Measurements from ENCODE around the gene INPP5A. TPM values are rescaled to one million over a fixed set of nuclear protein-coding genes. Genes with fewer than 3 reads are reported as not detected.
A peak's percentile ranks its signal among the peaks of the same experiment; 100 is the strongest.

The INPP5A gene
- total and polyA plus RNA-seq, 5 donors from 2014 or later: 0.66 to 21.3 (median 1.0) TPM

DNA sequence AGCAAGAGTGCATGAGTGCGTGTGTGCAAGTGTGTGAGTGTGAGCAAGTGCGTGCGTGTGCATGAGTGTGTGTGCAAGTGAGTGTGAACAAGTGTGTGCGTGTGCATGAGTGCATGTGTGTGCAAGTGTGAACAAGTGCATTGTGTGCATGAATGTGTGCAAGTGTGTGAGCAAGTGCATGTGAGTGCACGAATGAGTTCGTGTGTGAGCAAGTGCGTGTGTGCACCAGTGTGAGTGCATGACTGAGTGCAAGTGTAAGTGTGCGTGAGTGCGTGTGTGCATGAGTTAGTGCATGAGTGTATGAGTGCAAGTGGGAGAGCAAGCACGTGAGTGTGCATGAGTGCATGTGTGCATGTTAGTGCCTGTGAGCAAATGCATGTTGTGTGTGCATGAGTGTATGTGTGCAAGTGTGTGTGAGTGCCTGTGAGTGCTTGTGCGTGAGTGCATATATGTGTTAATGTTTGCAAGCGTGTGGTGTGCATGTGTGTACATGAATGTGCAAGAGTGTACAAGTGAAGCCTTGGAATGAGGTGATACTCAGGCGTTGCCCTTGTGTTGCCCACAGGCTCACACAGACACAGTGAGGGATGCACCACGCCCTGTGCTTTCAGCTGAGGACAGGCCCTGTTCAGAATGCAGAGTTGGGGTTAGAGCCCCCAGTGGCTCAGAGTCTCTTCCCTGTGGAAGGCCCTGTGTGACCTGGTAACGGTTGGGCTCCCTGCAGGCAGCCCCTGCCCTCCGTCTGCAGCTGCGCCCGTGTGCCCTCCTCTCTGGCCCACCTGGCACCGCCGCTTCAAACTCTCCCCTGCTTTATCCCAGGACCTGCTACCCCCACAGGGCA is 151.2 kb downstream of the INPP5A start:
- H3K4me1 ChIP-seq (ENCODE audit: control insufficient read depth, insufficient read depth, low read length, poor library complexity, severe bottlenecking): peaks cover 9% of the 10 kb centered on the region
- no peak overlapping the region for H3K4me3 ChIP-seq (ENCODE audit: low read depth, low read length)
- no peak overlapping the region for H3K27ac ChIP-seq (ENCODE audit: insufficient read depth, low read length, poor library complexity, severe bottlenecking)
- peaks cover 11% of the 10 kb centered on the region for H3K36me3 Mint-ChIP-seq
- DNase-seq (no peak), ATAC-seq (ENCODE audit: low read depth in 2 of 2) (no peak)
- no peak overlapping the region for H3K4me3 Mint-ChIP-seq
- H3K27me3 ChIP-seq (ENCODE audit: control insufficient read depth, insufficient read depth, low read length): no peaks in the 10 kb centered on the region
- H3K9me3 Mint-ChIP-seq: peaks cover 0 to 4% (median 2%) of the 10 kb centered on the region in 7 donors
- H3K9me3 ChIP-seq (ENCODE audit: control insufficient read depth in 2 of 2, low read length in 2 of 2): peaks cover 0 to 2% of the 10 kb centered on the region in 2 experiments
- no peaks in the 10 kb centered on the region for H3K27me3 Mint-ChIP-seq
- no peak overlapping the region for H3K27ac Mint-ChIP-seq
- peaks cover 2% of the 10 kb centered on the region for H3K36me3 ChIP-seq (ENCODE audit: control insufficient read depth, insufficient read depth, low read length)
- H3K4me1 Mint-ChIP-seq: peaks cover 7 to 16% (median 12%) of the 10 kb centered on the region in 4 donors

DNA sequence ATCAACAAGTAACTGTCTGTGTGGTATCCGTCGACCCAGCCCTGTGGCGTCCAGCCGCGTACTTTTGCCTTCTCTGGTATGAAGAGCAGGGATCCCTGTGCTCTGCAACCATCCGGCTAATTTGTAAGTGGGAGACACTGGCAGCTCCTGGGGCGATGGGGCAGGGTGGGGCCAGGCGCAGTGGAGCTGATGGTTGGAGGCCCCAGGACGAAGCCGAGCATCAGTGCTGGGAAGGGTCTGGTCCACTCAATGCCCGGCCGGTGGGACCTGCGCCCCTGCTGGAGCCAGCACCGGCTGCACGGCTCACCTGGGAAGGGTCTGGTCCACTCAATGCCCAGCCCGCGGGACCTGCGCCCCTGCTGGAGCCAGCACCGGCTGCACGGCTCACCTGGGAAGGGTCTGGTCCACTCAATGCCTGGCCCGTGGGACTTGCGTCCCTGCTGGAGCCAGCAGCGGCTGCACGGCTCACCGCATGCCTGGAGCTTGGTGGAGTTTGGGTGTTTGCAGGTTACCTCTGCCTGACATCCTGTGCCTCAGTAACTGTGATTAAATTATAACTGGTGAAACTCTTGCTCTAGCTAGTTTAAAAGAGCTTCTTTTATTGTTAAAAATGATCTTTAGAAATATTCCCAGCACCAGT is 152.3 kb downstream of the INPP5A start:
- H3K36me3 ChIP-seq (ENCODE audit: control insufficient read depth, insufficient read depth, low read length): peaks cover 2% of the 10 kb centered on the region
- Mint-ChIP-seq H3K9me3 (peaks cover 0 to 13% (median 2%) of the 10 kb centered on the region in 7 donors), H3K4me1 (peaks cover 0 to 12% (median 7%) of the 10 kb centered on the region in 4 donors), H3K4me3 (no peak overlapping the region), H3K27me3 (no peaks in the 10 kb centered on the region), H3K36me3 (peaks cover 15% of the 10 kb centered on the region), H3K27ac (no peak overlapping the region)
- H3K4me1 ChIP-seq (ENCODE audit: control insufficient read depth, insufficient read depth, low read length, poor library complexity, severe bottlenecking): peaks cover under 1% of the 10 kb centered on the region
- H3K27ac ChIP-seq (ENCODE audit: insufficient read depth, low read length, poor library complexity, severe bottlenecking): no peak overlapping the region
- no peaks in the 10 kb centered on the region for H3K27me3 ChIP-seq (ENCODE audit: control insufficient read depth, insufficient read depth, low read length)
- DNase-seq (no peak), ATAC-seq (ENCODE audit: low read depth in 2 of 2) (no peak)
- H3K4me3 ChIP-seq (ENCODE audit: low read depth, low read length): no peak overlapping the region
- peaks cover 0 to 5% of the 10 kb centered on the region in 2 experiments for H3K9me3 ChIP-seq (ENCODE audit: control insufficient read depth in 2 of 2, low read length in 2 of 2)

DNA sequence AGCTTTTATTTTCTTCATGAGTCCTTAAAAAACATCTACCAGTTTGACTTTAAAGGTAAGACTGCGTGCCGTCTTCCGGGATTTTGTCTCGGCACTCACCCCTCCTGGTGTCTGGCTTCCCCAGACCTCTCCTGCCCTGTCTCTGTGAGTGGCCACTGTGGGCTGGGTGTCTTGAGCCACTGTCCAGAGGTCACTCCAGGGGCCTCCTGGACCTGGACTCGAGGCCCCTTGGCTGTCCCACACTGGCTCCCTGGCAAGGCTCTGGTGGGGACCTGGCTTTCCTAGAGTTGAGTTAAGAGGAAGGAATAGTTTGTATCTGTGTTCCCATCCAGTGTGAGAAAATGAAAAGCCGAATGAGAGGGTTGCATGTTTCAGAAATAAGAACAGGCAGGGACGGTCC is 152.8 kb downstream of the INPP5A start:
- Mint-ChIP-seq H3K36me3 (peaks cover 20% of the 10 kb centered on the region), H3K4me1 (peaks cover 0 to 18% (median 5%) of the 10 kb centered on the region in 4 donors), H3K27ac (no peak overlapping the region), H3K4me3 (no peak overlapping the region), H3K27me3 (no peaks in the 10 kb centered on the region), H3K9me3 (peaks cover 0 to 18% (median 2%) of the 10 kb centered on the region in 7 donors)
- Histone ChIP-seq H3K27ac (ENCODE audit: insufficient read depth, low read length, poor library complexity, severe bottlenecking) (no peak overlapping the region), H3K4me1 (ENCODE audit: control insufficient read depth, insufficient read depth, low read length, poor library complexity, severe bottlenecking) (no peaks in the 10 kb centered on the region), H3K4me3 (ENCODE audit: low read depth, low read length) (no peak overlapping the region), H3K27me3 (ENCODE audit: control insufficient read depth, insufficient read depth, low read length) (no peaks in the 10 kb centered on the region), H3K9me3 (ENCODE audit: control insufficient read depth in 2 of 2, low read length in 2 of 2) (peaks cover 0 to 10% of the 10 kb centered on the region in 2 experiments), H3K36me3 (ENCODE audit: control insufficient read depth, insufficient read depth, low read length) (peaks cover 2% of the 10 kb centered on the region)
- ATAC-seq (ENCODE audit: low read depth in 2 of 2) (no peak), DNase-seq (no peak)

DNA sequence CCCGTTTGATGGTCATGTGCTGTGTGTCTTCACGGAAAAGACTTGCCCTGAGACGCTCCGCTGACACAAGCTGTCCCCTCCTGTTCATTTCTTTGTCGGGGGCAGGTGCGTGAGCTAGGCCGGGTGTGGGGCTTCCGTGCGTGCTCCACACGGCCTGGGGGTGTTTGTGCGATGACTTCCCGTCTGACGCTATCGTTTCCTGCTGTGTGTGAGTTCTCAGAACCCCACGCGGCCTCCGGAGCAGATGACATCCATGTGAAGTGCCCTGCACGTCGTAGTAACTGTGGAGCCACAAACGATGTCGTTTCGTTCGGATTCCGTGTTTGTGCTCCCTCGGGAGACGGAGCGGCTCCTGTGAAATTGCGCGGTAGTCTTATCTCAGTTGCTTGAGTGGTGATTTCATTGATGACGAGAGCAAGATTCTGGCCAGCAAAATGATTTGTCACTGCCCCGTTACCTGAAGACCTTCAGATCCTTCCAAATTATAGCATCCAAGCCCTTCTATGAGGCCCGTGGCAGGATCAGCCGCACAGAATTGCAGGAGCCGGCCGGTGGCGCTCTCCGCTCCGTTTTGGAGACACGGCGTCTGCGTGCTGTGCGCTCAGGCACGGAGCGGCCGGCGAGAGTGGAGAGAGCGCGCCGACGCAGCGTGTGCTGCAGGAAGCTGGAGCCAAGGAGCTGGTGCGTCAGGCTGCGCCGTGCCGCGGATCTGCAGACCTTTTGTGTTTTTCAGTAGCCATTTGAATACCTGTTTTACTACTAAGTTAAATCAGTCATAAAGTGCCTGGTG is 153.4 kb downstream of the INPP5A start:
- Mint-ChIP-seq H3K4me3 (no peak overlapping the region), H3K9me3 (peaks cover 0 to 18% (median 2%) of the 10 kb centered on the region in 7 donors), H3K27ac (peak overlapping the region in 1 of 3 donors; percentile 34), H3K27me3 (no peaks in the 10 kb centered on the region), H3K36me3 (peaks cover 20% of the 10 kb centered on the region), H3K4me1 (peaks cover 0 to 22% (median 5%) of the 10 kb centered on the region in 4 donors)
- H3K27me3 ChIP-seq (ENCODE audit: control insufficient read depth, insufficient read depth, low read length): no peaks in the 10 kb centered on the region
- DNase-seq: no peak
- no peak overlapping the region for H3K27ac ChIP-seq (ENCODE audit: insufficient read depth, low read length, poor library complexity, severe bottlenecking)
- H3K4me1 ChIP-seq (ENCODE audit: control insufficient read depth, insufficient read depth, low read length, poor library complexity, severe bottlenecking): no peaks in the 10 kb centered on the region
- H3K9me3 ChIP-seq (ENCODE audit: control insufficient read depth in 2 of 2, low read length in 2 of 2): peaks cover 0 to 12% of the 10 kb centered on the region in 2 experiments
- peaks cover 2% of the 10 kb centered on the region for H3K36me3 ChIP-seq (ENCODE audit: control insufficient read depth, insufficient read depth, low read length)
- H3K4me3 ChIP-seq (ENCODE audit: low read depth, low read length): no peak overlapping the region
- ATAC-seq (ENCODE audit: low read depth in 2 of 2): no peak

DNA sequence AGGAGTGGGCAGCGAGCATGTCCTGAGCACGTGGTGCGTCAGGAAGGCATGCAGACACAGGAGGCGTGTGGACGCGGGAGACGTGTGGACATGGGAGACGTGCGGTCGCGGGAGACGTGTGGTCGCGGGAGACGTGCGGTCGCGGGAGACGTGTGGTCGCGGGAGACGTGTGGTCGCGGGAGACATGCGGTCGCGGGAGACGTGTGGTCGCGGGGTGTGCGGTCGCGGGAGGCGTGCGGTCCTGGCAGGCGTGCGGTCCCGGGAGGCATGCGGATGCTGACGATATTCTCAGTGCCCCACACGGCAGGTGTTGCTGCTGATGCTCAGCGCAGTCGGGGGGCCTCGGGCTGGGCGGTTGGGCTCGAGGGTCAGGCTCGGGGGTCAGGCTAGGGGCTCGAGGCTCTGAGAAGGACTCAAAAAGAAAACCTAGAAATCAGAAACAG is 154.1 kb downstream of the INPP5A start:
- Histone ChIP-seq H3K27me3 (ENCODE audit: control insufficient read depth, insufficient read depth, low read length) (no peaks in the 10 kb centered on the region), H3K27ac (ENCODE audit: insufficient read depth, low read length, poor library complexity, severe bottlenecking) (no peak overlapping the region), H3K4me3 (ENCODE audit: low read depth, low read length) (no peak overlapping the region), H3K4me1 (ENCODE audit: control insufficient read depth, insufficient read depth, low read length, poor library complexity, severe bottlenecking) (no peaks in the 10 kb centered on the region), H3K36me3 (ENCODE audit: control insufficient read depth, insufficient read depth, low read length) (peaks cover 2% of the 10 kb centered on the region), H3K9me3 (ENCODE audit: control insufficient read depth in 2 of 2, low read length in 2 of 2) (peaks cover 0 to 12% of the 10 kb centered on the region in 2 experiments)
- DNase-seq (no peak), ATAC-seq (ENCODE audit: low read depth in 2 of 2) (no peak)
- peak overlapping the region in 1 of 3 donors; percentile 34 for H3K27ac Mint-ChIP-seq
- H3K4me1 Mint-ChIP-seq: peaks cover 0 to 22% (median 5%) of the 10 kb centered on the region in 4 donors
- H3K27me3 Mint-ChIP-seq: no peaks in the 10 kb centered on the region
- H3K36me3 Mint-ChIP-seq: peaks cover 20% of the 10 kb centered on the region
- H3K4me3 Mint-ChIP-seq: no peak overlapping the region
- peaks cover 0 to 18% (median 2%) of the 10 kb centered on the region in 7 donors for H3K9me3 Mint-ChIP-seq

DNA sequence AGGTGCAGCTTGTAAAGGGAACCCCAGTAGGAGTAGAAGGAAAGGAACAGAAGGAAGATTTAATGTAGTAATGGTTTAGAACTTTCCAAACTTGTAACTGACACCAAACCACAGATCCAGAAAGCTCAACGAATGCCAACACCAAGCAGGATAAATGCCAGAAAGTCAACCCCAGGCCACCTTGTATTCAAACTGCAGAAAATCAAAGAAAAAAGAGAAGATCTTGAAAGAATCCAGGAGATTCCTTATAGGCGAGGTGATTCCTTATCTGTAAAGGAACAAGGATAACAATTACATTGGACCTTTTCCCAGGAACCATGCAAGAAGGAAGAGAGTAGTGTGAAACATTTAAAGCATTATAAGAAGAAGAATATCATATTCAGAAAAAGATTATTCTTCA is 154.7 kb downstream of the INPP5A start:
- H3K36me3 Mint-ChIP-seq: peaks cover 20% of the 10 kb centered on the region

DNA sequence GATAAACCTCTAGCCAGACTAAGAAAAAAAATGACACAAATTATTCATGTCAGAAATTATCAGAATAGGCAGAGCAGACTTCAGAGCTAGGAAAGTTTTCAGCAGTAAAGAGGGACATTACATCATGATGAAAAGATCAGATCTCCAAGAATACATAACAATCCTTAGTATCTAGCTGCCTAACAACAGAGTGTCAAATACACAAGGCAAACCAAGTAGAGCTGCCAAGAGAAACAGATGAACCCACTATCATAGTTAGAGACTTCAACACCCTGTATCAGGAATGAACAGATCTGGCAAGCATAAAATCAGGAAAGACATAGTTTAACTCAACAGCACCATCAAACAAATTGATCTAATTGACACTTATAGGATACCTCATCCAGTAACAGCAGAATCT is 156.1 kb downstream of the INPP5A start:
- Histone ChIP-seq H3K36me3 (ENCODE audit: control insufficient read depth, insufficient read depth, low read length) (peaks cover 6% of the 10 kb centered on the region), H3K9me3 (ENCODE audit: control insufficient read depth in 2 of 2, low read length in 2 of 2) (peaks cover 0 to 12% of the 10 kb centered on the region in 2 experiments), H3K4me3 (ENCODE audit: low read depth, low read length) (no peak overlapping the region), H3K27ac (ENCODE audit: insufficient read depth, low read length, poor library complexity, severe bottlenecking) (no peak overlapping the region), H3K4me1 (ENCODE audit: control insufficient read depth, insufficient read depth, low read length, poor library complexity, severe bottlenecking) (no peaks in the 10 kb centered on the region), H3K27me3 (ENCODE audit: control insufficient read depth, insufficient read depth, low read length) (no peaks in the 10 kb centered on the region)
- Mint-ChIP-seq H3K36me3 (peaks cover 23% of the 10 kb centered on the region), H3K4me1 (peaks cover 0 to 17% (median 4%) of the 10 kb centered on the region in 4 donors), H3K9me3 (peaks cover 0 to 18% (median 2%) of the 10 kb centered on the region in 7 donors), H3K27ac (no peak overlapping the region), H3K27me3 (no peaks in the 10 kb centered on the region), H3K4me3 (no peak overlapping the region)
- DNase-seq (no peak), ATAC-seq (ENCODE audit: low read depth in 2 of 2) (no peak)

More for the DNA sequence above, 154.7 kb downstream of the INPP5A start:
- H3K4me1 ChIP-seq (ENCODE audit: control insufficient read depth, insufficient read depth, low read length, poor library complexity, severe bottlenecking): no peaks in the 10 kb centered on the region
- H3K9me3 ChIP-seq (ENCODE audit: control insufficient read depth in 2 of 2, low read length in 2 of 2): peaks cover 0 to 12% of the 10 kb centered on the region in 2 experiments
- peaks cover 0 to 18% (median 2%) of the 10 kb centered on the region in 7 donors for H3K9me3 Mint-ChIP-seq
- ATAC-seq (ENCODE audit: low read depth in 2 of 2) (no peak), DNase-seq (no peak)
- no peaks in the 10 kb centered on the region for H3K27me3 Mint-ChIP-seq
- no peak overlapping the region for H3K27ac Mint-ChIP-seq
- peaks cover 2% of the 10 kb centered on the region for H3K36me3 ChIP-seq (ENCODE audit: control insufficient read depth, insufficient read depth, low read length)
- H3K27ac ChIP-seq (ENCODE audit: insufficient read depth, low read length, poor library complexity, severe bottlenecking): no peak overlapping the region
- no peak overlapping the region for H3K4me3 Mint-ChIP-seq
- H3K4me1 Mint-ChIP-seq: peaks cover 0 to 22% (median 5%) of the 10 kb centered on the region in 4 donors
- no peak overlapping the region for H3K4me3 ChIP-seq (ENCODE audit: low read depth, low read length)
- H3K27me3 ChIP-seq (ENCODE audit: control insufficient read depth, insufficient read depth, low read length): no peaks in the 10 kb centered on the region

Measured in CD4-positive, CD25-positive, alpha-beta regulatory T cell (primary cell).